GDM1 (cell line): ENCODE data around the gene EIF2S2.

Experiments used
- DNase-seq: peaks from one replicate; lab custom pipeline; 2025; lab: John Stamatoyannopoulos, UW

Gene EIF2S2

DNA sequence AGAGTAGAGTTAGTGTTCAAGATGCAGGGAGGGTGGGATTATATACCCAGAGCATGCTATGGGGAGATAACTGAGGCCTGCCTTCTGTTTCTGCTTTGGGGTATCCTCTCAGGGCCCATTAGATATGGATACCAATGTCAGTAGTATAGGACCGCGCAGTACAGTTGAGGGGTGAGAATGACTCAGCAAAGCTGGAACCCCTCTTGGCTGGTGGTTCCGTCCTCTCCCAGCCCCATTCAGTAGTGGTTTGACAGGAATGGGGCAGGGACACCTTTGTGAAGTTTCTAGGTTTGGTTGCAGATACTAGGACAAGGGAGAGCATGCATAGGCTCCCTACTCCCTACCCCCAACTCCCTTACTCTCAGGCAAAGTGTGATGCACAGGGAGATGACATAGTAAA lies 47.8 kb downstream of the EIF2S2 start:
- DNase-seq, result no peak

- no peak for DNase-seq
Observed at GRCh38 chr20:34062570-34063482, 49.2 kb downstream of the EIF2S2 start.

- no peak for DNase-seq
Observed at GRCh38 chr20:34061695-34062094, 50.3 kb downstream of the EIF2S2 start.

GRCh38 chr20:34060970-34061369 lies 51.1 kb downstream of the EIF2S2 start:
- DNase-seq, result no peak

- DNase-seq, result no peak
Observed at GRCh38 chr20:34058831-34059230, 53.2 kb downstream of the EIF2S2 start.

GRCh38 chr20:34055290-34055689 lies 56.8 kb downstream of the EIF2S2 start:
- DNase-seq, result no peak

GRCh38 chr20:34052414-34052813 lies 59.6 kb downstream of the EIF2S2 start:
- no peak for DNase-seq

GRCh38 chr20:34049897-34050695 lies 61.9 kb downstream of the EIF2S2 start:
- DNase-seq, result no peak

- no peak for DNase-seq
Observed at GRCh38 chr20:34049389-34049788, 62.7 kb downstream of the EIF2S2 start.

GRCh38 chr20:34047917-34048316 lies 64.1 kb downstream of the EIF2S2 start:
- no peak for DNase-seq

GRCh38 chr20:34047010-34047687 lies 64.9 kb downstream of the EIF2S2 start:
- DNase-seq, result no peak

DNA sequence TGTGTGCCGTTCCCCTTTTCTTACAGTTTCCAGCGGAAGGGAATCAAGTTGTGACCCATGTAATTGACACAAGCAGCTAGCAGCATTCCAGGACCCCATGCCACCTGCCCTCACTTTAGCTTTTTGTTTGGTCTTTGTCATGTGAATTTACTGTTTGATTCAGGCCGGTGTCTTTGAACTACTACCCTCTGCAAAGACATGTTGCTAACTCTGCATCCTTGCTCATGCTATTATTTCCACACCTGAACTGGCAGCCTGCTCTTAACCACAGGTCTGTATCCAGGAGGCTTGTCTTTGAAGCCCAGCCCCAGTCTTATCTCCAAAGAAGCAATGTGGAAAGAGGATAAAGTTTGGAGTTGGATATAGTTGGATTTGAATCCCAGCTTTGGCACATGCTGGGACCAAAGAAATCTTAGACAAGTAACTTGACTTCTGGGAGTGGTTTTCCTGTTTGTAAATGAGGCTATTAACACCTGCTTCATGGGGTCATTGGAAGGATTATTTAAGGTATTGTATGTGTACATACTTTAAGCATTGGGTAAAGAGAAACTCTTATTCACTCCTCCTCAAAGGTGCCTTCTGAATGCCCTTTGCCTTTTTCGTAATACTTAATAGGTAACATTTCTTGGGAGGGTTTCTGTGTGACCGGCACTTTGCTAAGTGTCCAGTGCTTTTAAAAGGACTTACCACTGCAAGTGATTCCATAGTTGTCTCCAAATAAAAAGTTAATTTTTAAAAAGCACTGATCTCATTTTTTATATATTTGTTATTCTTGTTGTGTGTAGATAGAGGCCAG lies 65.9 kb downstream of the EIF2S2 start:
- no peak for DNase-seq

- DNase-seq, result no peak
Observed at GRCh38 chr20:34045294-34045693, 66.7 kb downstream of the EIF2S2 start.

- no peak for DNase-seq
Observed at GRCh38 chr20:34043025-34043424, 69.0 kb downstream of the EIF2S2 start.

DNA sequence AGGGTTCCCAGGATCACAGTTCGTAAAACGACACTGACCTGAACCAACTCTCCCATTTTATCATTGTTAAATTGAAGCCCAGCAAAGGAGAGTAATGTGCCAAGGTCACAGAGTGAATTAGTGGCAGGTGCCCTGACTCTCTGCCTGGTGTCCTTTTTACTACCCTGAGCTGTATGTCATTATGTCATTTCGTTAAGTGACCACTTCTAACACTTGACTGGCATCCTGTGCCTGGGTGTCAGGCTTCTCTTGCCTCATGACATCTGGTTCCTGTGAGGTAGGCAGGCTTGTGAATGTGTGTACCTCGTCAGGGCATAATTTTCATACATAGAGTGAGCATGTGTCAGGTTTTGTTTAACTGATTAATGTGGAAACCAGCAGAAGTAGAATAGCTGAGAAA lies 69.8 kb downstream of the EIF2S2 start:
- no peak for DNase-seq

- no peak for DNase-seq
Observed at GRCh38 chr20:34041226-34041625, 70.8 kb downstream of the EIF2S2 start.

DNA sequence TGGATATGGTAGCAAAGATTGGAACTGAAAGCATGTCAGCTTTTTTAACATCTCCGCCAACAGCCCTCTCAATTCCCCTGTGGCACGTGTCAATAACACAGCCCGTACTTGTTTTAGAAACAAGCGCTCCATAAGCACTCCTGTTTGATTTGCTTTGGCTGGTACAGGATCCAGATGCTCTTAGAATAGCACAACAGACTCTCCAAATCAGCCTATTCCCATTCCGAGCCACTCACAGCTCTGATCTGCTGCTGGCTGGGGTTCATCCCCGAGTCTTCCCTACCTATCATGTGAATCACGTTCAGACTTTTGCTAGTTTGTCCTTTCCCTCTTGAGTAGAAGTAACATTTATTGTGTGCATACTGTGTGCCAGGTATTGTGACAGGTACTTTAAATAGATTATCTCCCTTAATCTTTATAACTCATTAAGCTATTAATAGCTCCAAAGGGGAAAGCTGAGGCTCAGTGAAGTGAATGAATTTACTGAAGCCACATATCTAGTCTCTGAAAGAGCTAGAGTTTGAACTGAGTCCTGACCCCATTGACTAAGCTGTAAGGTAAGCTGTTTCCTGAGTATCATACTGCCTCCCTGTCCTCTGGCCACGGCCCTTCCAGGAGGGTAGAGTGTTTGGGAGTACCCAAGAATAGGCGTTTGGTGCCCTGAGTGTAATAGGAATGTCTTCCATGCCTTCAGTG lies 71.6 kb downstream of the EIF2S2 start:
- no peak for DNase-seq
